GM12878 (cell line): Measurements from ENCODE around the gene SBF2. TPM values are rescaled to one million over a fixed set of nuclear protein-coding genes. Genes with fewer than 3 reads are reported as not detected.

Experiments
- ATAC-seq: fragments of 200-7000 bp; cut with Tn5 transposase; 3 replicates; pipeline ENCODE4 v1.9.1; 2020; ENCODE audit warnings: mild to moderate bottlenecking, moderate library complexity
- BruUV-seq: library from RNA; stranded (reverse); fragments of 400-500 nt; replicated peaks from 2 replicates; lab custom pipeline; 2021; lab: Mats Ljungman, UMichigan
- CTCF ChIA-PET: fragments of 300-600 bp; sonication (Branson Sonifier 250); formaldehyde crosslinking; extraction: SDS; loops from one replicate; lab custom pipeline; 2021; ENCODE audit warnings: inconsistent platforms; lab: Yijun Ruan, JAX
- POLR2A ChIA-PET: fragments of 350-600 bp; formaldehyde crosslinking; extraction: SDS; loops from one replicate; lab custom pipeline; 2021; ENCODE audit warnings: inconsistent platforms; lab: Charles Lee
- RAD21 ChIA-PET: fragments of 300-600 bp; sonication (Branson Sonifier 250); formaldehyde crosslinking; loops from one replicate; lab custom pipeline; 2023; ENCODE audit warnings: antibody characterized with exemption; ENCODE audit not compliant: unreplicated experiment; lab: Charles Lee
- SMC1A ChIA-PET: fragments of 300-600 bp; sonication (Branson Sonifier 250); formaldehyde crosslinking; loops from one replicate; lab custom pipeline; 2023; ENCODE audit not compliant: unreplicated experiment, uncharacterized antibody; lab: Charles Lee
- DNase-seq: peaks from one replicate; pipeline ENCODE4 v3.0.0-alpha.2; 2011; ENCODE audit warnings: low read depth, low spot score
- FAIRE-seq: peaks from 3 replicates; lab custom pipeline; 2011; peaks lifted over from hg19 to GRCh38; lab: Jason Lieb, UNC
- H2AFZ ChIP-seq: 2 replicates; pipeline ENCODE4 v1.6.0; 2011; ENCODE audit warnings: low read depth, low read length, control low read depth; ENCODE audit not compliant: control insufficient read depth
- H3K27ac ChIP-seq: 2 replicates; pipeline ENCODE4 v1.5.1; 2011; ENCODE audit warnings: control low read depth; ENCODE audit not compliant: control insufficient read depth, insufficient read depth
- H3K27me3 ChIP-seq, 2 experiments: replicated peaks in 1 of 2; 2 replicates each; pipeline versions ENCODE4 v1.6.0 to v1.6.1; 2011; ENCODE audit warnings: low read length in 1 of 2; ENCODE audit not compliant: control insufficient read depth in 2 of 2, insufficient read depth in 2 of 2
- H3K36me3 ChIP-seq, 2 experiments: 2 replicates each; pipeline ENCODE4 v1.5.1; 2011; ENCODE audit warnings: low read length in 1 of 2; ENCODE audit not compliant: control insufficient read depth in 2 of 2, insufficient read depth in 2 of 2
- H3K4me1 ChIP-seq: 2 replicates; pipeline ENCODE4 v1.6.1; 2011; ENCODE audit warnings: mild to moderate bottlenecking, low read length, moderate library complexity, mixed read lengths; ENCODE audit not compliant: control insufficient read depth, insufficient read depth
- H3K4me2 ChIP-seq: 2 replicates; pipeline ENCODE4 v1.6.0; 2011; ENCODE audit warnings: control low read depth; ENCODE audit not compliant: control insufficient read depth, insufficient read depth
- H3K4me3 ChIP-seq: fragments of 200-600 bp; sonication (generic); 2 replicates; pipeline ENCODE4 v1.5.1; 2016
- H3K79me2 ChIP-seq: 2 replicates; pipeline ENCODE4 v1.6.0; 2011; ENCODE audit warnings: low read length; ENCODE audit not compliant: control insufficient read depth, insufficient read depth
- H3K9ac ChIP-seq: 2 replicates; pipeline ENCODE4 v1.8.0; 2011; ENCODE audit warnings: low read length, control low read depth, mixed read lengths; ENCODE audit not compliant: control insufficient read depth, insufficient read depth
- H3K9me3 ChIP-seq: replicated peaks from 3 replicates; pipeline ENCODE4 v1.5.1; 2011; ENCODE audit warnings: mild to moderate bottlenecking, low read length; ENCODE audit not compliant: control insufficient read depth, insufficient read depth
- H4K20me1 ChIP-seq: 2 replicates; pipeline ENCODE4 v1.6.0; 2011; ENCODE audit not compliant: control insufficient read depth, insufficient read depth
- BMI1 ChIP-seq: fragments of 450-650 bp; IDR thresholded peaks from 2 replicates; pipeline ENCODE4 v1.6.1; 2016; ENCODE audit warnings: mild to moderate bottlenecking, moderate library complexity, borderline replicate concordance
- HDGF ChIP-seq: fragments of 450-650 bp; IDR thresholded peaks from 2 replicates; pipeline ENCODE4 v1.6.1; 2016; ENCODE audit warnings: antibody characterized with exemption
- JUND ChIP-seq: IDR thresholded peaks from 2 replicates; pipeline ENCODE4 v1.6.1; 2012; ENCODE audit warnings: low read depth, mild to moderate bottlenecking, low read length, improper control_type of control experiment, moderate library complexity
- PRDM15 ChIP-seq: fragments of 450-650 bp; formaldehyde crosslinking; IDR thresholded peaks from 2 replicates; pipeline ENCODE4 v1.4.0; 2020; ENCODE audit warnings: mild to moderate bottlenecking, moderate library complexity
- RBBP5 ChIP-seq: fragments of 200-600 bp; sonication (generic); conservative IDR thresholded peaks from 2 replicates; pipeline ENCODE4 v1.6.1; 2016
- RUNX3 ChIP-seq: IDR thresholded peaks from 2 replicates; pipeline ENCODE4 v1.6.1; 2012; ENCODE audit warnings: low read length, inconsistent platforms
- SIN3A ChIP-seq: IDR thresholded peaks from 2 replicates; pipeline ENCODE4 v1.6.1; 2012; ENCODE audit warnings: low read depth, low read length, improper control_type of control experiment
- SP1 ChIP-seq: IDR thresholded peaks from one replicate; pipeline ENCODE4 v1.6.1; 2011; ENCODE audit warnings: low read depth, low read length
- TCF7 ChIP-seq: IDR thresholded peaks from 2 replicates; pipeline ENCODE4 v1.6.1; 2014; ENCODE audit warnings: antibody characterized with exemption, borderline replicate concordance
- ZNF217 ChIP-seq: fragments of 450-650 bp; IDR thresholded peaks from 2 replicates; pipeline ENCODE4 v1.6.1; 2017; ENCODE audit warnings: antibody characterized with exemption, mild to moderate bottlenecking
- ZNF274 ChIP-seq: IDR thresholded peaks from one replicate; pipeline ENCODE4 v1.8.0; 2011; ENCODE audit not compliant: insufficient read length, insufficient read depth
- WGBS: methylation state at CpG from one replicate; pipeline ENCODE4 v1.1.6; 2016; ENCODE audit warnings: low lambda C conversion rate; ENCODE audit not compliant: insufficient replicate concordance, insufficient coverage; ENCODE audit errors: missing lambda C conversion rate; 5-methylcytosine and 5-hydroxymethylcytosine counted together
- in situ Hi-C: fragments of 300-500 bp; cut with MboI; formaldehyde crosslinking; loops from 9 replicates; pipeline ENCODE4 v1.14.3; 2018; ENCODE audit warnings: mixed read lengths
- intact Hi-C: fragments of 100-400 bp; cut with micrococcal nuclease; formaldehyde crosslinking; loops from one replicate; pipeline ENCODE4 v1.14.2; 2022; ENCODE audit not compliant: unreplicated experiment
- polyA plus RNA-seq, 11 experiments: library from polyadenylated mRNA; depleted of rRNA in 4 of 11; unstranded in 6 of 11; stranded (reverse) in 5 of 11; fragments of >200 nt; fragmentation: Nextera tagmentation in 4 of 11; fragmentation: Illumina TruSeq in 1 of 11; extraction: Ambion mirVana in 4 of 11; extraction: Trizol in 1 of 11; gene quantifications; 1 replicate in 1 of 11; 2 replicates in 10 of 11; pipeline versions ENCODE4 v1.2.1 to v1.2.3, GENCODE V29; 2011 to 2016; ENCODE audit warnings: inconsistent platforms in 2 of 11, missing spikeins in 2 of 11, low read depth in 1 of 11
- total RNA-seq, 4 experiments: library from RNA; depleted of rRNA in 3 of 4; stranded (reverse); fragments of >200 nt in 3 of 4; fragmentation: Illumina TruSeq in 1 of 4; extraction: Trizol in 1 of 4; gene quantifications; 2 replicates each; pipeline versions ENCODE4 v1.2.1 to v1.2.3, GENCODE V29; 2013 to 2021
- TF ChIP-seq, protein P1 (sequence below): fragments of 450-650 bp; IDR thresholded peaks from 2 replicates; pipeline ENCODE4 v1.6.1; 2017; ENCODE audit warnings: borderline replicate concordance
- TF ChIP-seq, protein P2 (sequence below): fragments of 450-650 bp; IDR thresholded peaks from 2 replicates; pipeline ENCODE4 v1.6.1; 2016; ENCODE audit warnings: mild to moderate bottlenecking

SBF2 gene
- total and polyA plus RNA-seq, 10 of the 15 experiments (the other 5 are each of a cell fraction or from before 2014, with no cell fraction given) = 0.24 to 2.3 (median 1.1) TPM

DNA sequence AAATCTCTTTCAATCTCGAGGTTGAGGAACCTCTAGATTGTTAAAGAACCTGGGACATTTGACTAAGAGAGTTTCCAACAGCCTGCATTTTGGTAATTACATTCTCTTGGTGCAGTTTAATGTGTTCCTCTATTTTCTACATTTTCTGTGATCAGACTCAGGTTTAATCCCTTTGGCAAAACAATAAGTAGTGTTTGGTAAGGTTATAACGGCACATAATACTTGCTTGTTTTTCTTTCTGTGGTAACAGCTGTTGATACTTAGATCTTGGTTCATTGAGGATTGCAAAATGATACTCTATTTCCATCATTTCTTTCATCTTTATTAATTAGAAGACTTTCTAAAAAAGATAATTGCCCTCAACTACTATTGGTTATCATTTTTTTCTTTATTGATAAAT is 271.3 kb downstream of the SBF2 start:
- no peak overlapping the region for H3K4me2 ChIP-seq
- intact Hi-C loops (no loop called here), in situ Hi-C loops (no loop called here)
- RAD21 ChIA-PET = no interaction called here
- H3K4me3 ChIP-seq = no peak overlapping the region
- SMC1A ChIA-PET = no interaction called here
- POLR2A ChIA-PET = no interaction called here
- no peaks in the 10 kb centered on the region for H3K27me3 ChIP-seq
- no peaks in the 10 kb centered on the region for H3K4me1 ChIP-seq
- no TSS peak for BruUV-seq
- ATAC-seq (no peak), FAIRE-seq (no peak), DNase-seq (no peak)
- H3K79me2 ChIP-seq = no peaks in the 10 kb centered on the region
- no peak overlapping the region for H2AFZ ChIP-seq
- no peaks in the 10 kb centered on the region for H4K20me1 ChIP-seq
- 38% methylated on average over 2 of the region's 2 CpGs for WGBS
- H3K9ac ChIP-seq = no peak overlapping the region
- H3K27ac ChIP-seq = no peak overlapping the region
- no peaks in the 10 kb centered on the region for H3K36me3 ChIP-seq
- no peak for TF ChIP-seq ZNF217
- no peak for TF ChIP-seq JUND
- TF ChIP-seq PRDM15 = no peak
- TF ChIP-seq SIN3A = no peak
- no peak for TF ChIP-seq ZNF274
- no peak for TF ChIP-seq BMI1
- TF ChIP-seq RUNX3 = no peak
- no peak for TF ChIP-seq SP1
- TF ChIP-seq, protein P1, sequence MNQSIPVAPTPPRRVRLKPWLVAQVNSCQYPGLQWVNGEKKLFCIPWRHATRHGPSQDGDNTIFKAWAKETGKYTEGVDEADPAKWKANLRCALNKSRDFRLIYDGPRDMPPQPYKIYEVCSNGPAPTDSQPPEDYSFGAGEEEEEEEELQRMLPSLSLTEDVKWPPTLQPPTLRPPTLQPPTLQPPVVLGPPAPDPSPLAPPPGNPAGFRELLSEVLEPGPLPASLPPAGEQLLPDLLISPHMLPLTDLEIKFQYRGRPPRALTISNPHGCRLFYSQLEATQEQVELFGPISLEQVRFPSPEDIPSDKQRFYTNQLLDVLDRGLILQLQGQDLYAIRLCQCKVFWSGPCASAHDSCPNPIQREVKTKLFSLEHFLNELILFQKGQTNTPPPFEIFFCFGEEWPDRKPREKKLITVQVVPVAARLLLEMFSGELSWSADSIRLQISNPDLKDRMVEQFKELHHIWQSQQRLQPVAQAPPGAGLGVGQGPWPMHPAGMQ = no peak
- TF ChIP-seq TCF7 = no peak
- TF ChIP-seq RBBP5 = no peak
- TF ChIP-seq HDGF = no peak
- TF ChIP-seq, protein P2, sequence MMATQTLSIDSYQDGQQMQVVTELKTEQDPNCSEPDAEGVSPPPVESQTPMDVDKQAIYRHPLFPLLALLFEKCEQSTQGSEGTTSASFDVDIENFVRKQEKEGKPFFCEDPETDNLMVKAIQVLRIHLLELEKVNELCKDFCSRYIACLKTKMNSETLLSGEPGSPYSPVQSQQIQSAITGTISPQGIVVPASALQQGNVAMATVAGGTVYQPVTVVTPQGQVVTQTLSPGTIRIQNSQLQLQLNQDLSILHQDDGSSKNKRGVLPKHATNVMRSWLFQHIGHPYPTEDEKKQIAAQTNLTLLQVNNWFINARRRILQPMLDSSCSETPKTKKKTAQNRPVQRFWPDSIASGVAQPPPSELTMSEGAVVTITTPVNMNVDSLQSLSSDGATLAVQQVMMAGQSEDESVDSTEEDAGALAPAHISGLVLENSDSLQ = no peak
- H3K9me3 ChIP-seq = no peaks in the 10 kb centered on the region
- CTCF ChIA-PET = no interaction called here
